UCSD-AML1 (cell line): ENCODE data around the gene NR2E1.

Source experiments
- DNase-seq: peaks from one replicate; lab custom pipeline; 2025; ENCODE audit not compliant: unreplicated experiment; lab: John Stamatoyannopoulos, UW

Gene NR2E1

DNA sequence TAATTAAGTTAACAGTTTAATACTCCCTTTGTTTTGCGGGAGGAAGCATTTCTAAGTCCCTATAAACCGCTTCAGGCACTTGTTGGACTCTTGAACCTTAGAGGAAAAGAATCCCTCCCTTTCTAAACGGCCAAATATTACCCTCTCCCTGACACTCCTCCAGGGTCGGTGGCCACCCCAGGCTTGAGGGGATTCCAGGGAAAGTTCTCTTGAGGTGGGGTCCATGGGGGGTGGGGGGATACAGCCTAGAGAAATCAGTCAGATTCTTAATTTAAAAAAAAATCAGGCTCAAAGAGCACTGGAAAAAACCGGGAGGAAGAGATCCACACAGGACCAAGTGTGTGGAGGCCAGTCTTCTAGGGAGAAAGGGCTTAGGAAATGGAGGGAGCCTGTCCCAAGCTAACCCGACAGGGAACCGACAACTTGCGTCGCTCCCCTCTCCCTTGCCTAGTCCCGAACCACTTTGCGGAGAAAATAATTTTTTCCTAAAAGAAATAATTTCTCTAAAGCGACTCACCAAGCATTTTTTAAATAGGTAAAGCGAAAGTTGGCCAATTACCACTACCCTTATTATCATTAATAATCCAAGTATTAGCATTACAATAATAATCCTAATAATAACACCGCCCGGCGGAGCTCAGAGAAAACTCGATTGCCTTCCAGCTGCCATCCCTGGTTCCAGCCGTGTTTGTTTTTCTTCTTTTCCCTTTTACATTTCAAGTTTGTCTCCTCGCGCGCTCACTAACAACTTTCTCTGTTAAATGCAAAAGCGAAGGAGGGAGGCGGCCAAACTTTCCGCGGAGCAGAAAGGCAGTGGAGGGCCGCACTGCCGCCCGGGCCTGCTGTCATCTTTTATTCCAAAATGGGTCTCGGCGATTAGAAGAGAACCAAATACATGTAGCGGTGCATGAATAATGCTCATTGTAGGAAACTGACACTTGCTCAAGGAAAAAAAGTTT, 4.8 kb downstream of the NR2E1 start:
- DNase-seq, result no peak

DNA sequence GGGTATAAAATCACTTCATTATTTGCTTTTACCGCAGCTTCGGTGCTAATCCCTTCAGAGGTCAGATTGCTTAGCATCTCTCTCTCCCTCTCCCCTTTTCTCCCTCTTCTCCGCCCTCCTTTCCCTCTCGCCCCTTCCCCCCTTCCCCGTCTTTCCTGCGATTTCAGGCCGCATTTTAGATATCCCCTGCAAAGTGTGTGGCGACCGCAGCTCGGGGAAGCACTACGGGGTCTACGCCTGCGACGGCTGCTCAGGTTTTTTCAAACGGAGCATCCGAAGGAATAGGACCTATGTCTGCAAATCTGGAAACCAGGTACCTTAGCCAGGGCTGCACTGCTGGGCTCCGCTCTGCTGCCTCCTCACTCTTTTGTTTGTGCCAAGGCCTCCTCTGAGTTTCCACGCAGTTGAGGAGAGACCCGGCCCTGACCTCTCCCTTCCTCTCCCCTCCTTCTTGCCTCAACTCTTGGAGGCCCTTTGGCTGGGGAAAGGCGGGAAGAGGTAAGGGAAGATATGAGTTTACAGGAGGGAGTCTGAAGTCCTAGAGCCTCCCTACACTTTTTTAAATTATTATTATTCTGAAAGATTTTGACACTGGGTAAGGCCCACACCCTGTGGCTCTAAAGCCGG, 5.6 kb downstream of the NR2E1 start:
- DNase-seq, result no peak

DNA sequence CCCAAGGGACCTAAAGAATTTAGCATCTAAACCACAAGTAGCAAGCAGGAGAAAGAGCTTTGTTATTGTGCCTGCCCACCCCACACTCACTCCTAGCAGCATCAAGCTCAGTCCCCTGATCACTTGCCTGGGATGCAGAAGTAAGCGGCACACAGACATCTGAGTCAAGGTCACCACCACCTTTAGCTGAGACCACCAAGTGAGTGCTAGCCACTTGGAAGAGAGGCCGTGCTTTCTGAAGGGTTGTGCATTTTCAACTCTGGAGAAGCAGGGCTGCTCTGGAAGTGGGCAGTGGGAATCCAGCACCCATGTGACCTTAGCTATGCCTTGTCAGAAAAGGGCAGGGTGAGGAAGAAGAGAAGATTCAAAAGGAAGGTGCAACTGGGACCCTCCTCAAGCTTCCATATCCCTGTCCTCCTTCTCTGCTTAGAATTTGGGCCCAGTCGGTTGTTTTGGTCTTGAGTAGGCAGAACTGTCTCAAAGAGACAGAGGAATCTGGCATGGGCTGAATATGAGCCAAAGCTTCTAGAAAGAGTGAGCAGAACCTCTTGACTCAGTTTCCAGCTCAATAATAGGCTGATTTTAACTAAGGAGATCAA, 6.2 kb downstream of the NR2E1 start:
- DNase-seq, result no peak

DNA sequence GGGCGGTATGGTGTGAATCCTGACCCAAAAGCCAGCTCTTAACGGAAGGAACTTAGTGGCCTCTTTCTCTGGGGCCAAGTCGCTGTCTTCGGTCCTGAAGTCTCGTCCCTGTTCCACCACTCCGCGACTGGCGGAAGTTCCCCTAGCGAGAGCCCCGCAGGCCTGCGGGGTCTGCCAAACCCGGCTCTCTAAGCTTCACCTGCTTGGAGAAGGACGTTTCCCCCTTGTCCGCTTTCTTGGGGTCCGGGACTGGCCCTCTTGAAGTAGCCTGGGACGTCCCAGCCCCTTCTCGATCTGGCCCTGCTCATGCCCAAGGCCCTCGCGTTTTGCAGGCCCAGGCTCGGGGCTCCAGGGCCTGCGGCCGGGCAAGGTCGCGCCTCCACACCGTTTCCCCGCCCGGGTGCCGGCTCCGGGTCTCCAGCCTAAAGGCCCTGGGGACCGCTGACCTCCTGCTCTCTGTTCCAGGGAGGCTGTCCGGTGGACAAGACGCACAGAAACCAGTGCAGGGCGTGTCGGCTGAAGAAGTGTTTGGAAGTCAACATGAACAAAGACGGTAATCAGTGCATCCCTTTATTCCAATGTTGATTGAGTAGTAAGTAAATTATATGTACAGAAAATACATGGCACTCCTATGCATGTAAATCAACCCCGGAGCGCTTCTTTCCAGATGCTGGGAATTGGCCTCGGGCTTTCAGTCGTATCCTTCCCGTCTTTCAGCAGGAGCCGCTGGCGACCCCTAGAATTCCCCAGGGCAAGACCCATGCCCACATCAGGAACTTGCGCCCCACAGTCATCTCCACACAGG, 8.8 kb downstream of the NR2E1 start:
- DNase-seq, result peak; percentile 36

DNA sequence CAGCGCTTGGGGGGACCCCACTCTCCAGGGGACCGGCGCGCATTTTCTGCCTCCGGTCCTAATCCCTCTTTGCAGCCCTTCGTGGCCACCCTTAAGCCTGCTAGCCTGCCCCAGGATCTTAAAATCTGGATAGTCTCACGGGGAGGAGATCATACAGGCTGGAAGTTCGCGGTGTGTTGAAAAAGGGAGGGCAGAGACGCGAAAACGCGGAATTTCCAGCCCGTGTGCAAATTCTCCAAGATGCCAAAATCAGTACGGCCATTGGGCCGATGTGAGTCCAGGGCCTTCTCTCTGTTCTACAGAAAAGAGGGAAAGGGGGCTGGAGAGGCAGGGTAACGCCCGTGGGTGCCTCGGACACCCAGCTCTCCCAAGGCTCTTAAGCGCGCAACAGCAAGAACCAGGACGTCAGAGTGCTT, 9.4 kb downstream of the NR2E1 start:
- no peak for DNase-seq

DNA sequence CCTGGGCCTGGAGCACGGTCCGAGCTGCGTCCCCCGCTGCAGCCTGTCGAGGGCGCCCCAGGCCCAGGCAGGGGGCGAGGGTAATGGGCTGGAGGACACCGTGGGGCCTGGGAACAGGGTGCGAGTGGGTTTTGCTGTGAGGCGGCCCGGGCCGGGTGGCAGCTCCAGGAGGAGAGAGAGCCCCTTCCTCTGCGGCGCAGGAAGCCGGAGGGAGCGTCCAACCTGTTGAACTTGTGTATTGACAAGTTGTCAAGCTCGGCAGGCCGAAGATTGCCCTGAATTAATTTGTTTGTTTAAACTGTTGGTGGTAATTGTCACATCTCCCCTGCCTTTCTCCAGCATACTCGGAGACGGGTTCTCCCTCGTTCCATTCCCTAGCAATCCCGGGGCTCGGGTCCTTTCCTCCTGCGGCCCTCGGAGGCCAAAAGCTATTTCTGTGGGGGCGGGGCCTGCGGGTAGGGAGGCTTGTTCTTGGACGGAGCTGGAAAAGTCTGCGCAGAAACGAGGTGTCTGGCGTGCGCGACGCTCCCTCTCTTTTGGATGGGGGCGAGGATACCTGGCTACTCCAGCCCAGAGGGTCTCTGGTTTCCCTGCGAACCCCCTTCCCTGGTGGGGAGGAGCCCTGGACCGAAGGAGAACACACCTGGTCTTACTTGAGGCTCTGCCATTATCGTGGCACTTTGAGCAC, 9.9 kb downstream of the NR2E1 start:
- DNase-seq, result peak; percentile 15

DNA sequence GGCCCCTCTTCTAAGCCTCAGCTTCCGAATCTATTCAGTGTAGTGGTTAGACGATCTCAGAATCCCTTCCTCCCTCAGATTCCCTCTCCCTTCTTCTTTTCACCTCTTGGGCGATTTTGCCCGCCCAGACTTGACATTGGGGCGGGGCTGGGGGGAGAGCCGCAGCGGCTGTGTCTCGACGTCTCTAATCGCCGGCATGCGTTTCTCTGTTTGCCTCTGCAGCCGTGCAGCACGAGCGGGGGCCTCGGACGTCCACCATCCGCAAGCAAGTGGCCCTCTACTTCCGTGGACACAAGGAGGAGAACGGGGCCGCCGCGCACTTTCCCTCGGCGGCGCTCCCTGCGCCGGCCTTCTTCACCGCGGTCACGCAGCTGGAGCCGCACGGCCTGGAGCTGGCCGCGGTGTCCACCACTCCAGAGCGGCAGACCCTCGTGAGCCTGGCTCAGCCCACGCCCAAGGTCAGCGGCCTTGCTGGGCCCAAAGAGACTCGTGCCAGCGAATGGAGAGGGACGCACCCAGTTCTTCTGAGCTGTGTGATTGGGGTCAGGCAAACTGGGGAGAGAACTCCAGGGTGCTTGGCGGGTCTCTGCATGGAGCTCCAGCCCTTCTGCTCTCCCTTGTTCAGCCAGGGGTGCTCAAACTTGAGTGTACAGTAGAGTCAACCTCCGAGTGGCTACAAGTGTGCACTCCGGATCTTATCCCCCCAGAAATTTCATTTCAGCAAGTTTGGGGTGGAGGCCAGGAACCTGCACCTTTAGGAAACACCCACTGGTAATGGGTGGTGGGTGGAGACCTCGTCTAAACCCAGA, 10.7 kb downstream of the NR2E1 start:
- DNase-seq, result no peak

DNA sequence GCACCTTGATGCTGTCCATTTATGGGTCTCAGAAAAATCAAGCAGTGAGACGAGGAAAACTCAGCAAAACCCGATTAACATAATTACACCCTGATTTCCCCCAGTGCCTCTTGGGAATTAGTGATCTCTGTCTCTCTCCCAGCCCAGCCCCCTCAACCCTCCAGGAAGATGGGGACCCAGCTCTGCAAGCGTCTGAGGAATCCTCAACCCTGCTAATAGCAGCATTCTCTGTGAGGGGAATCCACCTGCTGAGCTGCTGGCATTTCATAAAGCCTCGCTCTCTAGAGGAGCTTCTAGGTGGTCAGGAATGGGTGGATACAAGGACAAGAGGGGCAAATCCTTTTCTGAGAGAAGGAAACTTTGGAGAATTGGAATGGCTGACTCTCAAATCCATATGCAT, 13.9 kb downstream of the NR2E1 start:
- DNase-seq, result no peak

DNA sequence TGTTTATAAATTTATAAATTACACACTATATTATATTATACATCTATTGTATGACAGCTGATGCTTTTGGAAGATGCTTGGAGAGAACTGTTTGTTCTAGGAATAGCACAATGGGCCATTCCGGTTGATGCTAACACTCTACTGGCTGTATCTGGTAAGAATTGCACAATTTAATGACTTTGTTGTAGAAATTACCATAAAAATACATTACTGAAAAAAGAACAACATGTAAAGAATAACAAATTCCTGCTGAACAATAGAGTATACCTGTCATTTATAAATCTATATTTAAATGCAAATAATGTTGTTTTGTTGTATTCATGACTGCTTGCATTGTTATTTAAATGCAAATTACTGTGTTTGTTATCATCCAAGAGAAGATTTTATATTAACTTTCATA, 14.4 kb downstream of the NR2E1 start:
- DNase-seq, result no peak

DNA sequence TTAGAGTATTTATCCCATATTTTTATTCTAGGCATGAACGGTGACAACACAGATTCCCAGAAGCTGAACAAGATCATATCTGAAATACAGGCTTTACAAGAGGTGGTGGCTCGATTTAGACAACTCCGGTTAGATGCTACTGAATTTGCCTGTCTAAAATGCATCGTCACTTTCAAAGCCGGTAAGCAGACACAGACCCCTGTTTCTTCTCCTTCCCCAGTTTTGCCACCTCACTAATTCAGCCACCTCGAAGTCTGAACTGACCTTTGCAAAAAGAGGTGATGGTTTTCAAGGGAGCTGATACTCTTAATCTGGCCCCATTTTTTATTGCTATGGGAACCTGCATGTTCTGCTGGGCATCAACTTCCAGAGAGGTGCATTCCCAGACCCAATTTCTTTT, 15.0 kb downstream of the NR2E1 start:
- DNase-seq, result no peak

DNA sequence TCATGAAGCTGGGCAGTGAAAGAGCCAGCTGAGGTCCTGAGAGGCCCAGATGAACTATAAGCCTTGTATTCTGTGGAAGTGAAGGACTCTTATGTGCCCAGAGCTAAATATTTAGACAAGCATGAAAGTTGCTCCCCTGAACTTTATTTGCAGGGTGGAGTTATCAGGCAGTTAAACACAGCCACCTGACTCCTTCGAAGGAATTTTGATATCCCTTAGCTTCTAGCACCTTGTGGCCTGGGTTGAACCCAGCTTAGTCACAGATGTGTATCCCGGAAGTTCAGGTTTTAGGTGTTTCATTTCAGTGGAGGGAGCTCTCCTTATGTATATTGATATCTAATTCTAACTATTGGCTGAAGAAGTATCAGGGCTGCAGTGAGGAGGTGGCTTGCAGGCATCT, 20.4 kb downstream of the NR2E1 start:
- no peak for DNase-seq

DNA sequence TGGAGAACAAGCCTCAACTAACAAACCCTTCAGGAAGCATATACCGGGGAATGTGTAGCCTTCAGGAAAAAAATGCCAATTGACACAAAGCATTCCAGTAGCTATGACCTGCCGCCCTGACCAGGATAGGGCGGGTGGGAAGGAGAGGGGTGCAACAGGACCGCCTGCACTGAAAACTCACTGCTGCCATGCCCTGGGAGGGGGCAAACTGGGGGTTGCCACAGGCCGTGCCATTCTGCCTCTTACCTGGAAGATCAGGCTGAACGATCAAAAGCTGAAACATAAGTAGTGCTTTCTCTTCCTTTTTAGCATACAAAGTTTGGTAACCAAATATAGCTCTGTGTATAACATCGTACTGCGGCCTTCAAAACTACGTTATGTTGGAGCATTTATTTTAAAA, 21.7 kb downstream of the NR2E1 start:
- no peak for DNase-seq

DNA sequence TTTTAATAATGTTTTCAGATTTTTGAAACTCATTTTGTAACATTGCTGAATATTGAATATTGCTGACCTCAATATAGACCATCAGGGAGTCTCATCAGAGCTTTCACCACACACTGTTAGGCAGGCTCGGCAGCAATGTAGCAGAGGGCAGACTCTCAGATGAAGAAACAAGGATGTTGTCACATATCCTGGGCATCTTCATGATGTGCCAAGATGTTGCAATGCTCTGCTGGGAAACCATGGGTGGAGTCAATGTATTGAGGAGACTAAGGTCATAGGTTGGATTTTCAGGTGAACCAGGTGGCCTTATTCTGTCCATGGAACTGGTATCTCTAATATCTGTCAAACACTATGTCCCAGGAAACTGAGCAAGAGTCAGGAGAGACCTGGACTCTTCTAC, 27.3 kb downstream of the NR2E1 start:
- no peak for DNase-seq

DNA sequence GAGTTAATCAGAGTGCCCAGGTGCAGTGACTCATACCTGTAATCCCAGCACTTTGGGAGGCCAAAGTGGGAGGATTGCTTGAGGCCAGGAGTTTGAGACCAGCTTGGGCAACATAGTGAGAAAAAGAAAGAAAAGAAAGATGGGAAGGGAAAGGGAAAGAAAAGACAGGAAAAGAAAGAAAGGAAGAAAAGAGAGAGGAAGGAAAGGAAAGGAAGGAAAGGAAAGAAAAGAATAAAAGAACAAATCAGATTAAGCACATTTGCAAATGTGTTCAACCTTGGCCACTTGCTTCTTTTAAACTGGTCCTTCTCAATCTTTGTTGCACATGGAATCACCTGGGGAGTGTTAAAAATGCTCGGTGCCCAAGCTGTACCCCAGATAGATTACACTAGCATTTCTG, 28.0 kb downstream of the NR2E1 start:
- no peak for DNase-seq

DNA sequence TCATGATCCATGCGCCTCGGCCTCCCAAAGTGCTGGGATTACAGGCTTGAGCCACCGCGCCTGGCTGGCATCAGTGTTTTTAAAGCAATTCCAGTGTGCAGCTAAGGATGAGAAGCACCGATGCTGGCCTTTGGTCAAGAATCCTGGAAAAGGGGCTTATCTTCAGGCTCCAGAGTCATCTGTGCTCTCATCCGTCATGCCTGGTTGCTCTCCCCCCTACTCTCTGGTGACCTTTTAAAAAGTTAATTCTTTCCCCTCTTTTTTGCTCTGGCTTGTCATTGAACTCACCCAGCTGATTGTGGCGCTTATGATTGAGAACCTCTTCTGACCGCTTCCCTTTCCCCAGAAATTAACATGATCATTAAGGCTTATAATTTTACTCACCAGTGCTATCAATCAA, 28.7 kb downstream of the NR2E1 start:
- no peak for DNase-seq

DNA sequence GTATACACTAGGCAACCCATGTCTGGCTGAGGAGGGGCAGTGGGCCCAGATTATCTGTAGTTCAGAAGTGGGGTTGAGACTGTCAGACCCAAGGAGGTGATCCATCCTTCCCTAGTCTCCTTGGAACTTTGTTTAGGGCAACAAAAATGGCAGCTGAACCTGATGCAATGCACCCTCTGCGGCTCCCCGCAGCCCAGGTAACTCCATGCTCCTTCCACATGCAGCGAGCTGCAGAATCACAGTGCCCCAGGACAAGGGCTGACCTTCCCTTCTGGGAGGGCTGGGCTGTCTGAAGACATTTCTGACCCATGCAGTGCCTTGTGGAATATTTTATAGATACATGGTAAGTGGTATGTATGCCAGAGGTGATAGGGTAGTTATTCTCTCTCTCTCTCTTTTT, 29.4 kb downstream of the NR2E1 start:
- no peak for DNase-seq

DNA sequence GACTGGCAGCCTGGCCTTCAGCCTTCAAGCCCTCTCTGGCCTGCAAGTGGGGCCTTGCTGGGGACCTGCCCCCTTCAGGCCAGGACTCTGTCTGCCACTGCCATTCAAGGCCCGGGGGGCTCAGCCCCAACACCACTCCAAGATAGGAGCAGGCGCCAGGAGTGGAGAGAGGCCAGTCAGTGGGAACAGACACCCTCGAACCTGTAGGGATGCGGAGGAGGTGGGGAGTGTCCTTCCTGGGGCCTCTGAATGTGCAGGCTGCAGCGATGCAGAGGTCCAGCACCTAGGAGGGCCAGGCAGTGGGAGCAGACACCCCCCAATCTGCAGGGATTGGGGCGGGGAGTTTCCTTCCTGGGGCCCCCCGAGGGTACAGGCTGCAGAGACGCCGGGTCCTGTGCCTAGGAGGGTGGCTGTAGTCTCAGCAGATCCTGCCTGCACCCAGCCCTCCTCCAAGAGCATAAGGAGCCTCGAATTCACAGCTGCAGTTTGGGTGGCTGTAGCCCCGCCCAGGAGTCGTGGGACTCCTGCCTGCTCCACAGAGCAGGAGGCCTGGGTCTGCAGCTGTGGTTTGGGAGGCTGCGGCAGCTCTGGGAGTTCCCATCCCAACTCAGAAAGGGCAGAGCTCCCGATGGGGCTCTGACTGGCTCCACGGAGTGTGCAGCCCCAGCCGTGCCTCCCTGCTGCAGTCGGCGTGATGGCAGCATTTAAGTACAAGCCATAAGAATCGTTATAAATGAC, 33.1 kb downstream of the NR2E1 start:
- DNase-seq, result no peak

DNA sequence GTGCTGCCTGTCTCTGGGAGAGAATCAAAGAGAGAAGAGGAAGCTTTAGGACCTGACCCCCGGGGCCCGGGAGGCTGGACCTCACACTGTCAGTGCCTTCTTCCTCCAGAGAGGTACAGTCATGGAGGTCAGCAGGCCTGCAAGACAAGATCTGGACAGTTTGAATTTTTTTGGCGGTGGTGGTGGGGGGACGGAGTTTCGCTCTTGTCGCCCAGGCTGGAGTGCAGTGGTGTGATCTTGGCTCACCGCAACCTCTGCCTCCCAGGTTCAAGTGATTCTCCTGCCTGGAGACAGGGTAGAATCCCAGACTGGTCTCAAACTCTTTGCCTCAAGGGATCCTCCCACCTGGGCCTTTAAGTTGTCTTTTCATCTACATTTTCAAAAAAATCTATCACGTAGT, 34.4 kb downstream of the NR2E1 start:
- DNase-seq, result no peak

DNA sequence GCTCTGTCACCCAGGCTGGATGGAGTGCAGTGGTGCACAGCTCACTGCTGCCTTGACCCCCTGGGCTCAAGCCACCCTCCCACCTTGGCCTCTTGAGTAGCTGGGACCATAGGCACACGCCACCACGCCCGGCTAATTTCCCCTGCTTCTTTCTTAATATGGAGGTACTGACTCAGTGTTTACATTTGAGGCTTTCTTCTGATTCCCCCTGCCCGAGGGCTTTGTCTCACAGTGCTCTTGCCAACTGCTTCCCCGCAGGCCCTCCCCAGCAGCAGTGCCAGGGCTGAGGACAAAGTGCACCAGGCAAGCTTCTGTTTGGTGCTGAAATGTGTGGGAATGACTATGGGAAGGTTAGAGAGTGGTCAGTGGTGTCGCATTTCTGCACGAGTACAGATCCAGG, 34.8 kb downstream of the NR2E1 start:
- DNase-seq, result no peak
